ENCODE results near the gene ABT1.
A peak's percentile ranks its signal among the peaks of the same experiment; 100 is the strongest.
"Not testable (repeated sequence)": the region's sequence is repeated elsewhere in the genome, so short reads cannot be mapped to it uniquely, and the experiment has no call there.

ABT1 gene

DNA sequence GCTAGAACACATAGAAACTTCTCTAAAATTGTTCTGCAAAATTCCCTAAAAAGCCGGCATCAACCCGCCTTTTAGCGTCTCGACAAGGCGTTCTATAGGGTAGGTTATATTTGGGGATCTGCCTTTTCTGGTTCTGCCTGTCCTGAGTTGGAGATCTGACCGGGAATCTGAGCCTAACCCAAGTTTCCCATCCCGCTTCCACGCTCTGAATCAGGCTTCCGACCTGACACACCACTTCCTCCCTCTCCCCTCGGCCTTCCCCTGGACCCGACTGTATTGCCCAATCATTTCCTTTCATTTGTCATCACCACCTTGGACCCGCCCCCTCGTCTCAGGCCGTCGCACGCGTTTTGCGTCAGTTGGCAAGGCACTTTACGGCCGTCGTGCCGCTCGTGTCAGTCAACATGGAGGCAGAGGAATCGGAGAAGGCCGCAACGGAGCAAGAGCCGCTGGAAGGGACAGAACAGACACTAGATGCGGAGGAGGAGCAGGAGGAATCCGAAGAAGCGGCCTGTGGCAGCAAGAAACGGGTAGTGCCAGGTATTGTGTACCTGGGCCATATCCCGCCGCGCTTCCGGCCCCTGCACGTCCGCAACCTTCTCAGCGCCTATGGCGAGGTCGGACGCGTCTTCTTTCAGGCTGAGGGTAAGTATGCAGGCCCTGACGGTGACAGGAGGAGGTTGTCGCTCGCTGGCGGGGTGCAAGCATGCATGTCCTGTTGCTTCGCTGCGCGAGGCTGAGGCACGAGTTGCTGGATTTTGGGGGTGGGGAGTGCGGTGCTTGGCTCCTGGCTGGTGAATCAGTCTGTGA is at the start of gene ABT1:
TSS of gene ABT1 (plus strand) at position 375 of the 810 bp plus-strand sequence. CDS start at position 405, 30 bp downstream.
- DNase-seq (ENCODE audit: low read depth): peak; percentile 95

DNA sequence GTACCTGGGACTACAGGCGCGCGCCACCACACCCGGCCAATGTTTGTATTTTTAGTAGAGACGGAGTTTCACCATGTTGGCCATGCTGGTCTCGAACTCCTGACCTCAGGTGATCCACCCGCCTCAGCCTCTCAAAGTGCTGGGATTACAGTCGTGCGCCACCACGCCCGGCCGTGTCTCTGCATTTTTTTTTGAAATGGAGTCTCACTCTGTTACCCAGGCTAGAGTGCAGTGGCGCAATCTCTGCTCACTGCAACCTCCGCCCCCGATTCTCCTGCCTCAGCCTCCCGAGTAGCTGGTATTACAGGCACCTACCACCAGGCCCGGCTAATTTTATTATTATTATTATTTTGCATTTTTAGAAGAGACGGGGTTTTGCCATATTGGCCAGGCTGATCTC is 49.4 kb upstream of the ABT1 start:
- DNase-seq (ENCODE audit: low read depth): not testable (repeated sequence)

GRCh38 chr6:26550250-26550993 is 46.3 kb upstream of the ABT1 start:
- DNase-seq (ENCODE audit: low read depth): no peak

DNA sequence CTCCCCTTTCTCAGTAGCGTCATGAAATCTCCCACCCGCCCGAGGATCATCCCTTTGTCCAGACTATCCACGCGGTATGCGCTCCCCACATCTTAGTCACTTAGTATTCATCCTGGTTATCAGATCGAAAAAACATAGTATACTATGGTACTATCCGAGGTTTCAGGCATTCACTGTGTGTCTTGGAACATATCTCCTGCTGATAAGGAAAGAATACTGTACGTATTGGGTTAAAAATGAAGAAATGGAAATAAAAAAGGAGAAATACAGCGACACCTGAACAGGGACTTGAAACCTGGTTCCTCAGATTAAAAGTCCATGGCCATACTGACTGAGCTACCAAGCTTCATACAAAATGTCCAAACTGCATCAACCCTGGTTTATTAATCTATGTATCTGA is 44.5 kb upstream of the ABT1 start:
- no peak for DNase-seq (ENCODE audit: low read depth)

- no peak for DNase-seq (ENCODE audit: low read depth)
Observed at GRCh38 chr6:26552640-26553188, 44.0 kb upstream of the ABT1 start.

DNA sequence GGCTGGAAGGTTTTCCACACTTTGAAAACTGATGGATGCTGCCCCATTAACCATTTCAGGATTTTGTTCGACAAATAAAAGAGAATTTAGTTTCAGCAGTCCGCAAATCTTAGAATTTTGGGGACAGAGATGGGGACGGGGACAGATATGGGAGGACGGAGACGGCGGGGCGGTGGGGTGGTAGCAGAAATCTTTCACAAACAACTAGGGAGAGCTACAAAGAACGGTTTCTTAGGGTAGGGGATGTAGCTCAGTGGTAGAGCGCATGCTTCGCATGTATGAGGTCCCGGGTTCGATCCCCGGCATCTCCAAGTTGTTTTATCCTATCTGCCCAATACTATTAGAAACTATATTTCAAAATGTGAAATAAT is 43.5 kb upstream of the ABT1 start:
- DNase-seq (ENCODE audit: low read depth): peak; percentile 61

- peak; percentile 73 for DNase-seq (ENCODE audit: low read depth)
Observed at GRCh38 chr6:26553635-26554446, 42.9 kb upstream of the ABT1 start.

- DNase-seq (ENCODE audit: low read depth): no peak
Observed at GRCh38 chr6:26554447-26554696, 42.4 kb upstream of the ABT1 start.

- DNase-seq (ENCODE audit: low read depth): no peak
Observed at GRCh38 chr6:26554697-26555504, 41.9 kb upstream of the ABT1 start.

- DNase-seq (ENCODE audit: low read depth): no peak
Observed at GRCh38 chr6:26555505-26556262, 41.1 kb upstream of the ABT1 start.

- no peak for DNase-seq (ENCODE audit: low read depth)
Observed at GRCh38 chr6:26556263-26557070, 40.3 kb upstream of the ABT1 start.

DNA sequence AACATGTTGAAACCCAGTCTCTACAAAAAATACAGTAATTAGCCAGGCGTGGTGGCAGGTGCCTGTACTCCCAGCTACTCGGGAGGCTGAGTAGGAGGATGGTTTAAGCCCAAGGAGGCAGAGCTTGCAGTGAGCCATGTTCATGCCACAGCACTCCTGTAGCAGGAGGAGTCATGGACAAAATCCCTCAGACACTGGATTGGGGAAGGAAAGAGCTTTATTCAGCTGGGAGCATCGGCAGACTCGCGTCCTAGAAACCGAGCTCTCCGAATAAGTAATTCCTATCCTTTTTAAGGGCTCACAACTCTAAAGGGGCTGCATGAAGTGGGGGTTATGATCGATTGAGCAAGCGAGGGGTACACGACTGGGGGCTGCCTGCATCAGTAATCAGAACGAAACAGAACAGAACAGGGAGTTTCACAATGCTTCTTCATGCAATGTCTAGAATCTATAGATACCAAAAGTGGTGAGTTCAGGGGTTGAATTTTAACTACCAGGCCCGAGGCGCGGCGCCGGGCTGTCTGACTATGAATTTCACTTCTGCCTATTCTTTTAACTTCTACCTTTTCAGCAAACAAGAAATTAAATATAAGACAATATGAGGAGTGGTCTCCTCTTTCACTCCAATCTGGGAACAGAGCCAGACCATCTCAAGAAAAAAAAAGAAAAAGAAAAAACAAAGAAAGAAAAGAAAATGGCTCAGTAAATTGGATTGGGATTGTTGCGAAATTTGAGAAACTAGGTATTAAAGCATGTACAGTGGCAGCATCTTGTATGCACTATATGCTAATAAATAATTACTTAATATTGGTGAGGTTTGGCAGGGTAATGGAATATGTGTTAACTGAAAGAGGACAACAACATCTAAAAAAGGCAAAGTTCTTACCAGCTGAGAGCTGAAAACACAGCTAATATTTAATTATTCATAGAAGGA is 35.0 kb upstream of the ABT1 start:
- no peak for DNase-seq (ENCODE audit: low read depth)

- DNase-seq (ENCODE audit: low read depth): no peak
Observed at GRCh38 chr6:26563488-26563887, 33.3 kb upstream of the ABT1 start.

DNA sequence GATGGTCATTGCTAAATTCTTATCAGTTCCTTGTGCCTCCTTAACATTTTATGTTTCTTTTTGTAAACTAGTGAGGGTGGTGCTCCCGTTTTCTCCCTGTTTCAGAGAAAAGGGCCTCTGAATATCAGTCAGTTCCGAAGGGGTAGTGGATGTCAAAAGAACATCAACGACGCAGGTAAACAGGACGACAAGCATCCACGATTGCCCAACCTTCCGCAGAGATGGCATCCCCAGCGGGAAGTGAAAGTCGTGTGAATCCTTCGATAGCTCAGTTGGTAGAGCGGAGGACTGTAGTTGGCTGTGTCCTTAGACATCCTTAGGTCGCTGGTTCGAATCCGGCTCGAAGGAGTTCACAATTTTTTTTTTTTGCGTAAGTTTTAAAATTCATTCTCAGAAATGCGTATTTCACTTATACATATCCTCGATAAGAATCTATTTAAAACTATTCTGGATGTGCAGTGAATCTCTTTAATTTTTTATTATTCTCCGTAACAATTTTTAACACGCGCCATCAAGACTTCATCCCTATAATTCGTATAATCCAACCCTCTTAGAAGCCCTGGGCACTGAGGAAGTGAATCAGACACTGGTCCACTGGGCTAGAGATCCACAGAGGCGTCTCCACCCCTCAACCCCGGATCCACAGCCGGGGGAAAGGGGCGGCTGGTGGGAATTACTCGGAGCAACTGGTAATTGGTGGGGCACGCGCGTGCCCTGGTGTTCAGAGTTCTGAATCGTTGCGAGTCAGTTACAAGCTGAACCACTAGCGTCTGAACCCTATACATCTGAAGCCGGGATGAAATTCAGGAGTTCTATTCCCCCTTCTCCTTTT is 27.9 kb upstream of the ABT1 start:
- DNase-seq (ENCODE audit: low read depth): peak; percentile 97

DNA sequence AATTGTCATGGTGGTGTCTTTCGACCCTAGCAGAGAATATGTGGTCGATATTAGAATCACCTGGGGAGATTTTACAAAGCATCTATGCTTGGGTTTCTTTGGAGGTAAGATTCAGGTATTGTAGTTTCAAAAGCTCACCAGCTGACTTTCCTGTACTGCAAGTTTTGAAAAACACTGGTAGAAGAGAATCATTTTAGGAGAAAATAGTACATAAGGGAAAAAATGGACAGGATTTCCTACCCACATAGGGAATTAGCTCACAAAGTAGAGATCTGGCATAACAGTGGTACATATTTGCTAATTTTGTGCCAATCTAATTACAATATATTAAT is 27.4 kb upstream of the ABT1 start:
- no peak for DNase-seq (ENCODE audit: low read depth)

- DNase-seq (ENCODE audit: low read depth): no peak
Observed at GRCh38 chr6:26570027-26570809, 26.5 kb upstream of the ABT1 start.

DNA sequence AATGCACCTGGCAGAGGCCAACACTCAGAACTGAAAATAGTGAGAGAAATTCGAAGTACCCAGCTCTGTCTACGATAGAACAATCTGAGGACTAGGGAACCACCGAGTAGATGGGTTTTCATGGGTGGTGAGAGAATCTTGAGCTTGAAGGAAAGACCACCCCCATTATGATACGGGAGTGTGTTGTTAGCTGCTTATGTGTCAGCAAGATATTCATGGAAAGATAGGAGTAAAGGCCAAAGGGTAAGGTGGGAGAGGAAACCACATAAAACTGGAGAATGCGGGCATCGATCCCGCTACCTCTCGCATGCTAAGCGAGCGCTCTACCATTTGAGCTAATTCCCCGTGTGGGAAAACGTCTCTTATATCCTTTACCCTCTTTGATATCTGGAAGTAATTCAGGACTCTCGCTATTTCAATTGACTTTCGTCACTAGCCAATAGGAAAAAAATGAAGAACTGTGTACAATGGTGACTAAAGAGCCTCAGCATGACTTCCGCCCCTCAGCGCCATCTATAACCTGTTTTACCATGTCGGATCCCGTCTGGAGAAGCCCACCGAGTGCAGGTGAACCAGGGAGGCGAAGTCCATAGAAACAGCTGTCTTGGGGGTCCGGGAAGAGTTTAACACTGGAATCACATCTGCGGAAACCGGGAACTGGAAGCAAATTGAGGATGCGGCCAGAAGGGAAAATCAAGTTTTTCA is 25.0 kb upstream of the ABT1 start:
- DNase-seq (ENCODE audit: low read depth): no peak
